Measurements from ENCODE around the gene IMPDH1. TPM values are rescaled to one million over a fixed set of nuclear protein-coding genes. Genes with fewer than 3 reads are reported as not detected.

Gene IMPDH1
- total and polyA plus RNA-seq, 9 of the 15 experiments (the other 6 are each of a cell fraction or from before 2014, with no cell fraction given): 0.80 to 118 (median 64.3) TPM

DNA sequence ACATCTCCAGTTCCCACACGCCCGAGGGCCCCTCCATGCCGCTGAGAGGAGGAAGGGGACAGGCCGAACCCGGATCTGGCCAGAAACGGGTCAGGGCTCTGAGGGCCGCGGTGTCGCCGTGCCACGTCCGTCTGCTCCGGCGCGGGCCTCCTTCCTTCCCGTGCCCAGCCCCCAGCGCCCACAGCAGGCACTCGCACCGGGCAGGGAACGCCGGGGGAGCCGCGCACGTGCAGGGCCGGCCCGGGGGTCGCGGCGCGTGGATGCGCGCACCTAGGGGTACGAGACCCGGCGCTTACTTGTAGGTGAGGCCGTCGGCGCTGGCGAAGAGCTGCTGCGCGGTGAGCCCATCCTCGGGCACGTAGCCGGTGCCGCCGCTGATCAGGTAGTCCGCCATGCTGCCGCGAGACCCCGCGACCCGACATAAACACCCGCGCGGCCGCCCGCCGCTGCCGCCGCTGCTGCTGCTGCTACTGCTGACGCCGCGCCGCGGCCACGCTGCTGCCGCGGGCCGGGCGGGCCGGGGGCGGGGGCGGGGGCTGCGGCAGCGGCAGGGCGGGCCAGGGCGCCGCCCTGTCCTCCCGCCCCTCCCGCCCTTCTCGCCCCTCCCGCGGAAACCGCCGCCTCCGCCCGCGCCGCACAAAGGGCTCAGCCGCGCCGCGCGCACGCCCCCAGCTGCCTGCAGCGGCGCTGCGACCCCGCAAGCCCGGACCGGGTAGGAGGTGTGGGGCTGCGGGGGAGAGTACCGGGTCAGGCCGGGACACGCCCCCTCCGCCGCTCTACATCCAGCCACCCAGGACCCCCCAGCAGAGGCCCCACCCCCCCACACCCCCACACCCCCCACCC lies 4.1 kb downstream of the IMPDH1 start (continued):
- TF ChIP-seq, protein P1, sequence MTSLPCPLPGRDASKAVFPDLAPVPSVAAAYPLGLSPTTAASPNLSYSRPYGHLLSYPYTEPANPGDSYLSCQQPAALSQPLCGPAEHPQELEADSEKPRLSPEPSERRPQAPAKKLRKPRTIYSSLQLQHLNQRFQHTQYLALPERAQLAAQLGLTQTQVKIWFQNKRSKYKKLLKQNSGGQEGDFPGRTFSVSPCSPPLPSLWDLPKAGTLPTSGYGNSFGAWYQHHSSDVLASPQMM (CRISPR knock-in tag; IDR thresholded peaks at IDR 0.05): no peak
- TF ChIP-seq ZKSCAN3 (CRISPR knock-in tag; IDR thresholded peaks at IDR 0.05) (no peak), ZNF143 (CRISPR knock-in tag; IDR thresholded peaks at IDR 0.05) (no peak), CREM (IDR thresholded peaks at IDR 0.05; ENCODE audit: low read depth) (peak; percentile 73), MED1 (CRISPR knock-in tag; IDR thresholded peaks at IDR 0.05; ENCODE audit: borderline replicate concordance) (no peak), PTBP1 (IDR thresholded peaks at IDR 0.05; ENCODE audit: low read depth, low read length) (no peak), PRPF4 (IDR thresholded peaks at IDR 0.05; ENCODE audit: insufficient read depth, low read depth, low read length, poor library complexity, severe bottlenecking) (no peak), HEY1 (CRISPR knock-in tag; IDR thresholded peaks at IDR 0.05; ENCODE audit: borderline replicate concordance) (no peak), NFATC3 (IDR thresholded peaks at IDR 0.05) (no peak), TAF1 (IDR thresholded peaks at IDR 0.05; ENCODE audit: control insufficient read depth, extremely low read depth, insufficient read depth, low read length, severe bottlenecking) (peak; percentile 78), ELF1 (tag; IDR thresholded peaks at IDR 0.05) (no peak), CSDE1 (IDR thresholded peaks at IDR 0.05) (peak in 1 of 2 experiments; percentile 36; a peak in 1 of 4 replicates), ZC3H8 (IDR thresholded peaks at IDR 0.05) (no peak), FOXK2 (conservative IDR thresholded peaks at IDR 0.05 in 1 of 2, IDR thresholded peaks at IDR 0.05 in 1 of 2; ENCODE audit: low read depth in 2 of 2) (no peak), ZNF696 (CRISPR knock-in tag; conservative IDR thresholded peaks at IDR 0.05) (no peak), RHOXF2B (CRISPR knock-in tag; conservative IDR thresholded peaks at IDR 0.05) (no peak), NKRF (IDR thresholded peaks at IDR 0.05; ENCODE audit: borderline replicate concordance) (no peak), KAT8 (IDR thresholded peaks at IDR 0.05; ENCODE audit: low read depth) (no peak), ESRRA (IDR thresholded peaks at IDR 0.05; ENCODE audit: borderline replicate concordance, low read depth) (no peak), RBBP5 (IDR thresholded peaks at IDR 0.05; ENCODE audit: borderline replicate concordance, insufficient read depth, low read length, poor library complexity, severe bottlenecking) (peak; percentile 83), ZNF197 (CRISPR knock-in tag; IDR thresholded peaks at IDR 0.05; ENCODE audit: low read depth) (no peak), TOE1 (IDR thresholded peaks at IDR 0.05; ENCODE audit: borderline replicate concordance) (no peak), TOE1 (CRISPR knock-in tag; IDR thresholded peaks at IDR 0.05; ENCODE audit: borderline replicate concordance, low read depth) (no peak), POU5F1 (IDR thresholded peaks at IDR 0.05; ENCODE audit: borderline replicate concordance, low read depth, low read length, partially characterized antibody) (no peak), KDM4B (IDR thresholded peaks at IDR 0.05; ENCODE audit: borderline replicate concordance in 2 of 2, low read depth in 1 of 2) (no peak)
- TF ChIP-seq, protein P2, sequence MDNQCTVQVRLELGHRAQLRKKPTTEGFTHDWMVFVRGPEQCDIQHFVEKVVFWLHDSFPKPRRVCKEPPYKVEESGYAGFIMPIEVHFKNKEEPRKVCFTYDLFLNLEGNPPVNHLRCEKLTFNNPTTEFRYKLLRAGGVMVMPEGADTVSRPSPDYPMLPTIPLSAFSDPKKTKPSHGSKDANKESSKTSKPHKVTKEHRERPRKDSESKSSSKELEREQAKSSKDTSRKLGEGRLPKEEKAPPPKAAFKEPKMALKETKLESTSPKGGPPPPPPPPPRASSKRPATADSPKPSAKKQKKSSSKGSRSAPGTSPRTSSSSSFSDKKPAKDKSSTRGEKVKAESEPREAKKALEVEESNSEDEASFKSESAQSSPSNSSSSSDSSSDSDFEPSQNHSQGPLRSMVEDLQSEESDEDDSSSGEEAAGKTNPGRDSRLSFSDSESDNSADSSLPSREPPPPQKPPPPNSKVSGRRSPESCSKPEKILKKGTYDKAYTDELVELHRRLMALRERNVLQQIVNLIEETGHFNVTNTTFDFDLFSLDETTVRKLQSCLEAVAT (IDR thresholded peaks at IDR 0.05): no peak
